NCI-H1105 (cell line): ENCODE results near the gene HDAC1.

Source experiments
- DNase-seq: peaks from one replicate; lab custom pipeline; 2025; lab: John Stamatoyannopoulos, UW

Gene HDAC1

GRCh38 chr1:32330558-32331151 is 38.8 kb downstream of the HDAC1 start:
- DNase-seq, result no peak

DNA sequence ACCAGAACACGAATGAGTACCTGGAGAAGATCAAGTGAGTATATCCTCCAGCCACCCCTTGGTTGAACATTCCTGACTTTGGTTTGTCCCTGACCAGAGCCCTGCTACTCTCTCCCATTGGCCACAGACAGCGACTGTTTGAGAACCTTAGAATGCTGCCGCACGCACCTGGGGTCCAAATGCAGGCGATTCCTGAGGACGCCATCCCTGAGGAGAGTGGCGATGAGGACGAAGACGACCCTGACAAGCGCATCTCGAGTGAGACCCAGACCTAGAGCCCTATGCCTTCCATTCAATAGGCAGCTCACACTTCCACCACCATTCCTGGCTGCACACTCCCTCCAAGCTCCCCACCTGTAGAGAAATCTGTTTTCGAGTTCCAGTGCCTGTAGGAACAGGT is 39.7 kb downstream of the HDAC1 start:
- no peak for DNase-seq

DNA sequence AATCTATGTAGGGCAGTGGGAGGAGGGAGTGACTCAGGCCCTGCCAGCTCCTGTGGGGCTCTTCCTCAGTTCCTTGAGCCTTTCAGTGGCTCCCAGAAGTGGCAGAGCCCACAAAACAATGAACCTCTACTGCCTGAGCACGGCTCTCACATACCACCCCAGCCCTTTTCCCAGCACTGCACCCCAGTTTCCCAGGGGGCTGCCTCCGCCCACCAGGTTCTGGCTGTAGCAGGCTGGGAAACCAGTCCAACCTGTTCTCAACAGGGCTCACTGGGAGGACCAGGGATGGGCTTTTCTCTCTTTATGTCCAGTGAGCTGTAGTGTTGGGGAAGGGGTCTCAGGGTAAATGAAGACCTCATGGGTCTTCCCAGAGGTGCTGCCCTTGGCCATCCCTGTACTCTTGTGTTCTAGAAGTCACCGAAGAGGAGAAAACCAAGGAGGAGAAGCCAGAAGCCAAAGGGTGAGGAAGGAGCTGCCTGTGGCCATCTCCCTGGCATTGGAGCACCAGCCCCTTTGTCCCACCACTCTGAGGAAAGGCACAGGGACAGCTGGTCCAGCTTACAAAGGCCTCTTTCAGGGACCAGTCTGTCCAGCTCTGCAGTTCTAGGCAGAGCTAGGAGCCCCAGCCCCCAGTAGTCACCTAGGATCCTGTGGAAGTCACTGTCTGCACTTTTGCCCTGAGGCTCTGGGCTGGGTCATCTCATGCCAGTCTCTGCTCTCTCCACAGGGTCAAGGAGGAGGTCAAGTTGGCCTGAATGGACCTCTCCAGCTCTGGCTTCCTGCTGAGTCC is 40.6 kb downstream of the HDAC1 start:
- DNase-seq, result no peak

DNA sequence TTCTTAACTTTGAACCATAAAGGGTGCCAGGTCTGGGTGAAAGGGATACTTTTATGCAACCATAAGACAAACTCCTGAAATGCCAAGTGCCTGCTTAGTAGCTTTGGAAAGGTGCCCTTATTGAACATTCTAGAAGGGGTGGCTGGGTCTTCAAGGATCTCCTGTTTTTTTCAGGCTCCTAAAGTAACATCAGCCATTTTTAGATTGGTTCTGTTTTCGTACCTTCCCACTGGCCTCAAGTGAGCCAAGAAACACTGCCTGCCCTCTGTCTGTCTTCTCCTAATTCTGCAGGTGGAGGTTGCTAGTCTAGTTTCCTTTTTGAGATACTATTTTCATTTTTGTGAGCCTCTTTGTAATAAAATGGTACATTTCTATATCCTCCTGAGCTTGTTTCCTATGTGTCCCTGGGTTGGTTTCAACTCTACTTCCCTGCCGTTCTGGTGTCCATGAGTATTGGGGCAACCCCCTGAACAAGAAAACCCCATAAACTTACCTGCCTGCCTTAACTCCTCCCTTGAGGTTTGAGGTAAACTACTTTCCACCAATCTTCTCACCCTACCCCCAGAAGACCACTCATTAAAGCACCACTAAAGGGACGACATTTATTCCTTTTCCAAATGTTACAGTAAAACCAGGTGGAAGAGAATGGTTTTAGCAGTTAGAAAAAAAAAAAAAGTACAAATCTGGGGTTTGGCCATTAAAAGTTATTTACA is 41.5 kb downstream of the HDAC1 start:
- no peak for DNase-seq

GRCh38 chr1:32334274-32334861 is 42.5 kb downstream of the HDAC1 start:
- no peak for DNase-seq

GRCh38 chr1:32334864-32335534 is 43.1 kb downstream of the HDAC1 start:
- peak; percentile 39 for DNase-seq

DNA sequence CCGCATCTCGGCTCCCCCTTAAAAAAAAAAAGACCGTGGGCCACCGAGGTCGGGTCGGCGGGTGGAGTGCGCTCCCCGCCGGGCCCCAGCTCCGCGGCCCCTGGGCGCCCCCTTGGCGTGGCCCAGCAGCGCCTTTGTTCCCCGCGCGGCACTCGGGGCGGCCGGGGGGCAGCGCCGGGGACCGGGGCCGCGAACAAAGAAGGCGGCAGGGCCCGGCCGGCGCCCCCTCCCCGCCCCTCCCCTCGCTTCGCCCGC is 43.6 kb downstream of the HDAC1 start:
- no peak for DNase-seq

GRCh38 chr1:32335790-32336590 is 44.1 kb downstream of the HDAC1 start, which contains the start of gene MARCKSL1:
MARCKSL1 (minus strand) TSS chr1:32336233; CDS start chr1:32336033, 200 bp downstream.
- peak; percentile 81 for DNase-seq

GRCh38 chr1:32336591-32336932 is 44.7 kb downstream of the HDAC1 start:
- no peak for DNase-seq

GRCh38 chr1:32336963-32337675 is 45.2 kb downstream of the HDAC1 start:
- DNase-seq, result no peak

- DNase-seq, result no peak
Observed at GRCh38 chr1:32337855-32338636, 46.2 kb downstream of the HDAC1 start.

GRCh38 chr1:32338637-32339145 is 46.8 kb downstream of the HDAC1 start:
- DNase-seq, result no peak

- DNase-seq, result no peak
Observed at GRCh38 chr1:32339363-32339978, 47.6 kb downstream of the HDAC1 start.

- DNase-seq, result no peak
Observed at GRCh38 chr1:32341186-32341757, 49.4 kb downstream of the HDAC1 start.

GRCh38 chr1:32341971-32342370 is 50.1 kb downstream of the HDAC1 start:
- no peak for DNase-seq

- no peak for DNase-seq
Observed at GRCh38 chr1:32342704-32343103, 50.8 kb downstream of the HDAC1 start.

DNA sequence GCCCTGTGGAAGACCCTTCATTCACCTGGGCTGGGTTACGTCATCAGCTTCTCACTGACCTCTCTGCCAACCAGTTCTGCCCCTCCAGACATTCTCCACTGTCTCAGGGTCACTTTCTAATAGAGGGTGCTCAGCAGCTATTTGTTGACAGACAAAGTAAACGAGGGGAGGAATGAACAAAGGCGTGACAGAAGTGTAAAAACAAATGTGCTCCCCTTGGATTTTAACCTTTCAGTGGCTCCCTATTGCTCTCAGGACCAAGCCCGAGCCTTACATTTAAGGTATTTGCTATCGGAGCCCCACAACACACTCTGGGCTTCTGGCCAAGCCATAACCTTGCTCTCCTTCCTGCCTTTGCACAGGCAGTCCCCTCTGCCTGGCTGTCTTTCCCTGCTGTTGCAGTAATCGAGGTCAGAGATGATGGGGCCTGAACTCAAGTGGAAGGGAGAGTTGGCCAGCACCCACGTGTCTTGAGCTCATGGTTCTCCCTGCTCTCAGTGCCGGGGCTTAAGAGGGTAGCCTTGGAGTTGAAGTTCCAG is 53.5 kb downstream of the HDAC1 start:
- no peak for DNase-seq

DNA sequence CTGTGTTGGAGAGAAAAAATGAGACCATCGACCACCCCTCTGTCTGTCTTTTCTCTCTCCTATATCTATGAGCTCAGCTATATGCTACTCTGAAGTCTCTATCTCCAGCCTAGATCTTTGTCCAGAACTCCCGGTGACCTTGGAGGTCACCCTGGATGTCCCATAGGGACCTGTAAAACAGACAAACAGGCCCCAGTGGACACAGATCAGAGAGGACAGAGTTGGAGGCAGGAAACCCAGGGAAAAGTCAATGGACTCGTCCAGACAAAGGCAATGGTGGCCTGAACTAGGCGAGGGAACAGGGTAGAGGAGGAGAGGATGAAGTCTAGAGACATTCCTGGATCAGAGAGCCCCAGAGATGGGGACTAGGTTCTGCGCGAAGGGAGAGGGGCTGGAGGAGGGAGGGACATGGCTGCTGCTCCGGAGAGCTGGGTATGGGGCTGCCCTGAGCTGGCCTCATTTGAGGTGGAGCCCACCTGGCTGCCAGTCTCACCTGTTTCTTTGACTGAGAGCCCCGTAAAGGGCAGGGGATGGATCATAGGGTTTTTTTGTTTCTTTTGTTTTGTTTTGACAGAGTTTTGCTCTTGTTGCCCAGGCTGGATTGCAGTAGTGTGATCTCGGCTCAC is 54.8 kb downstream of the HDAC1 start:
- no peak for DNase-seq
